ENCODE measurements around the gene MUC5B. TPM values are rescaled to one million over a fixed set of nuclear protein-coding genes. Genes with fewer than 3 reads are reported as not detected.

MUC5B gene
- total and polyA plus RNA-seq, 2 of the 13 experiments (the other 11 are each of a cell fraction or from before 2014, with no cell fraction given): 0.01 TPM; not detected in 1

DNA sequence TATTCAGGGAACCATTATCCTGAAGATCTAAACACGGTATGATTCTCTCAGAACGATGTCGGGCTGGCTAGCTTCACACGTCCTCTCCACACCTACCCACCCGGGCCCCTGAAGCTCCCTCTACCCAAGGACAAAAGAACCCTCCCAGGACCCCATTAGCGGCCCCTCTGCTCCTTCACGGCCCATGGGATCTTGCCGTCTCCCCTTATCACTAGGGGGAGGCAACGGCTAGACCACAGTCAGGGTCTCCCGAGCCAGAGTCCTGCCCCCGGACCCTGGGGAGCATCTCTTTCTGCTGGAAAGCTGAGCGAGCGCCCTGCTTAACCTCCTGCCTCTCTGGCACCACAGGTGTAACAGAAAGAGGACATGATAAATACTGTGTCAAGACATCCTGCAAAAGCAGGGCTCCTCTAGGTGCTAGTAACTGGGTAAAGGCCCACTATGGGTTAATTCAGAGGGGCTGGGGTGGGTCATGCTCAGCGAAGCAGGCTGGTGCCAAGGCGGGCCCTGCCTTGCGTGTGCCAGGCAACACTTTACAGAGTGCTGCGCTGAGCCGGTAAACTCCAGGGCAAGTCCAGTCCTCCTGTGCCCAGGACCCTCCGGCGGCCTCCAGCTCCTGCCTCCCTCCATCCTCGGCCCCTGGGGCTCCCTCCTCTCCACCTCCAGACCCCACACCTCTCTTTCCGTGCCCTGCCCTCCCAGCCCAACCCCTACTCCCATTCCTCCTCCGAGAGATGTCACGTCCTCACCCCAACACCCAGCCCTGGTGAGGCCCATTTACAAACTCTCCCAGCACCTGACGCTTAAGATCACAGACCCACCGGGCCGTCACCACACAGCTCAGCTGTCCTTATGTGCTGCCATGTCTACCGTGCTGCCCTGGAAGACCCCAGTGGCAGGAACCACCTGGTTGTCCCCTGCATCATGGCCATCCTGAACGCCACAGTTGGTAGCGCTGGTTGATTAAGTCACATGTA is 83.6 kb downstream of the MUC5B start:
- no peak overlapping the region for H2AFZ ChIP-seq (ENCODE audit: low read length)
- in situ Hi-C loops (cut with HindIII; ENCODE audit: extremely low pct_ligation_motif_present, low pct_unique_long_range_greater_than_20kb): no loop called here
- no peaks in the 10 kb centered on the region for H3K27me3 ChIP-seq (ENCODE audit: control insufficient read depth in 1 of 2, insufficient read depth in 2 of 2, low read length in 2 of 2)
- ChIA-PET POLR2A (interaction anchor here (2.2 kb wide), 1 partner anchor 27 kb away, joined by 15 read pairs; no protein-coding TSS in a partner anchor), CTCF (ENCODE audit: low intra/inter-chr PET ratio, low total read pairs) (no interaction called here)
- peak overlapping the region; percentile 83 for H3K4me2 ChIP-seq (ENCODE audit: low read depth, low read length)
- FAIRE-seq: no peak
- no peak for DNase-seq (ENCODE audit: low spot score)
- peak overlapping the region; percentile 53 to 69 (median 57); a peak in 4 of 6 replicates for H3K4me3 ChIP-seq (replicated peaks in 1 of 3; ENCODE audit: insufficient read depth in 1 of 3, low read depth in 2 of 3, low read length in 3 of 3)
- 81% methylated on average over 22 of the region's 30 CpGs for WGBS (ENCODE audit: low lambda C conversion rate)
- ATAC-seq: no peak
- intact Hi-C loops (cut with micrococcal nuclease; ENCODE audit: unreplicated experiment): loop anchor here (10.0 kb wide), 1 partner anchor 78 kb away; the partner anchor contains the start of gene BRSK2
- H4K20me1 ChIP-seq (ENCODE audit: insufficient read depth, low read length): no peaks in the 10 kb centered on the region
- H3K27ac ChIP-seq (ENCODE audit: extremely low read length, insufficient read depth, low read length): peak overlapping the region; percentile 95
- H3K36me3 ChIP-seq (replicated peaks in 1 of 2; ENCODE audit: control insufficient read depth in 1 of 2, insufficient read depth in 2 of 2, low read length in 2 of 2): peaks cover 3 to 8% of the 10 kb centered on the region in 2 experiments; a peak in 3 of 5 replicates
- TF ChIP-seq AGO2 (optimal IDR thresholded peaks at IDR 0.05; ENCODE audit: low read depth, low read length) (peak; percentile 23), MAF1 (CRISPR knock-in tag; IDR thresholded peaks at IDR 0.05; ENCODE audit: borderline replicate concordance) (no peak)
- H3K9me3 ChIP-seq (ENCODE audit: low read length): peaks cover under 1% of the 10 kb centered on the region; the same call in 1 of the 2 replicates
- peaks cover 84% of the 10 kb centered on the region for H3K4me1 ChIP-seq (ENCODE audit: insufficient read depth, low read length)
- H3K79me2 ChIP-seq (ENCODE audit: insufficient read depth, low read length): peaks cover 71% of the 10 kb centered on the region
- no TSS peak for BruUV-seq (replicated peaks)
- peak overlapping the region; percentile 63 for H3K9ac ChIP-seq (ENCODE audit: insufficient read depth, low read depth, low read length)

DNA sequence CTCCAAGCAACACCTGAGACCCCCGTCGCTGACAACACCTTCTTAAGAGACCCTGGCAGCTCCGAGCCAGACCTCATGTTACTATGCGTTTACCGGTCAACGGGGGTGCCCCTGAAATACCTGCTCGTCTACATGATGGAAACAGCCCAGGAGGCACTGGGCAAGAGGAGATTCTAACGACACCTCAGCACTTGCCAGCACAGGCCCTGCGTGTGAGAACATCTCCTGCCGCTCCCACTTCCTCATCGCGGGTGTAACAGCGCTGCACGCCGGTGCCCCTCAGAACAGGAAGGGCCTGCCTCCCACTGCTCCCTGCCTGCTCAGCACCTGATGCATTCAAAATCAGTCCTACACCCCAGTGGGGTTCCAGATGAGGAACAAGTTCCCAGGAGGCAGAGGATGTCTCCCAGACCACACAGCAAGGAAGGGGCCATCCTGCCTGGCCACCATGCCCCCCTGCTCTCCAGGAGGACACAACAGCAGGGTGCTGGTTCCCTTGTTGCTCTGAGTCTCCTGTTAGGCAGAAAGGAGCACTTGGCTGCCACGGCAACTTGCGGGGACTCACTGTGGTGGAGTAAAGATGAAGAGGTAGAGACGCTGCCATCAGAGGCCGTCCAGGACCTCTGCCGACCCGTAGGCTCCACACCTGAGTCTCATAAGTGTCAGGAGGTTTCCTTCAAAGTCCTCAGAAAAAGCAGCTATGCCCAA is 84.5 kb downstream of the MUC5B start:
- Histone ChIP-seq H3K9me3 (ENCODE audit: low read length) (peaks cover 9% of the 10 kb centered on the region), H3K36me3 (replicated peaks in 1 of 2; ENCODE audit: control insufficient read depth in 1 of 2, insufficient read depth in 2 of 2, low read length in 2 of 2) (peaks cover 3 to 8% of the 10 kb centered on the region in 2 experiments; a peak in 3 of 5 replicates), H3K27me3 (ENCODE audit: control insufficient read depth in 1 of 2, insufficient read depth in 2 of 2, low read length in 2 of 2) (no peaks in the 10 kb centered on the region), H3K4me1 (ENCODE audit: insufficient read depth, low read length) (peaks cover 76% of the 10 kb centered on the region), H3K4me2 (ENCODE audit: low read depth, low read length) (peak overlapping the region; percentile 83), H3K9ac (ENCODE audit: insufficient read depth, low read depth, low read length) (no peak overlapping the region), H3K79me2 (ENCODE audit: insufficient read depth, low read length) (peaks cover 63% of the 10 kb centered on the region), H2AFZ (ENCODE audit: low read length) (no peak overlapping the region), H3K27ac (ENCODE audit: extremely low read length, insufficient read depth, low read length) (peak overlapping the region; percentile 95), H4K20me1 (ENCODE audit: insufficient read depth, low read length) (no peaks in the 10 kb centered on the region), H3K4me3 (replicated peaks in 1 of 3; ENCODE audit: insufficient read depth in 1 of 3, low read depth in 2 of 3, low read length in 3 of 3) (peak overlapping the region in 1 of 3 experiments; percentile 69; a peak in 1 of 6 replicates)
- in situ Hi-C loops (cut with HindIII; ENCODE audit: extremely low pct_ligation_motif_present, low pct_unique_long_range_greater_than_20kb): no loop called here
- BruUV-seq (replicated peaks): no TSS peak
- intact Hi-C loops (cut with micrococcal nuclease; ENCODE audit: unreplicated experiment): loop anchor here (10.0 kb wide), 1 partner anchor 77 kb away; the partner anchor contains the start of gene BRSK2
- DNase-seq (ENCODE audit: low spot score) (no peak), ATAC-seq (no peak), FAIRE-seq (no peak)
- TF ChIP-seq, protein P1, sequence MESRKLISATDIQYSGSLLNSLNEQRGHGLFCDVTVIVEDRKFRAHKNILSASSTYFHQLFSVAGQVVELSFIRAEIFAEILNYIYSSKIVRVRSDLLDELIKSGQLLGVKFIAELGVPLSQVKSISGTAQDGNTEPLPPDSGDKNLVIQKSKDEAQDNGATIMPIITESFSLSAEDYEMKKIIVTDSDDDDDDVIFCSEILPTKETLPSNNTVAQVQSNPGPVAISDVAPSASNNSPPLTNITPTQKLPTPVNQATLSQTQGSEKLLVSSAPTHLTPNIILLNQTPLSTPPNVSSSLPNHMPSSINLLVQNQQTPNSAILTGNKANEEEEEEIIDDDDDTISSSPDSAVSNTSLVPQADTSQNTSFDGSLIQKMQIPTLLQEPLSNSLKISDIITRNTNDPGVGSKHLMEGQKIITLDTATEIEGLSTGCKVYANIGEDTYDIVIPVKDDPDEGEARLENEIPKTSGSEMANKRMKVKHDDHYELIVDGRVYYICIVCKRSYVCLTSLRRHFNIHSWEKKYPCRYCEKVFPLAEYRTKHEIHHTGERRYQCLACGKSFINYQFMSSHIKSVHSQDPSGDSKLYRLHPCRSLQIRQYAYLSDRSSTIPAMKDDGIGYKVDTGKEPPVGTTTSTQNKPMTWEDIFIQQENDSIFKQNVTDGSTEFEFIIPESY (CRISPR knock-in tag; IDR thresholded peaks at IDR 0.05): 0 out of 2 replicates have a peak, but pooled peaks have one; percentile 18
- TF ChIP-seq KLF9 (CRISPR knock-in tag; IDR thresholded peaks at IDR 0.05; ENCODE audit: low read depth) (no peak), ZNF737 (CRISPR knock-in tag; IDR thresholded peaks at IDR 0.05; ENCODE audit: borderline replicate concordance) (no peak), KLF16 (CRISPR knock-in tag; IDR thresholded peaks at IDR 0.05) (no peak)
- TF ChIP-seq, protein P2, sequence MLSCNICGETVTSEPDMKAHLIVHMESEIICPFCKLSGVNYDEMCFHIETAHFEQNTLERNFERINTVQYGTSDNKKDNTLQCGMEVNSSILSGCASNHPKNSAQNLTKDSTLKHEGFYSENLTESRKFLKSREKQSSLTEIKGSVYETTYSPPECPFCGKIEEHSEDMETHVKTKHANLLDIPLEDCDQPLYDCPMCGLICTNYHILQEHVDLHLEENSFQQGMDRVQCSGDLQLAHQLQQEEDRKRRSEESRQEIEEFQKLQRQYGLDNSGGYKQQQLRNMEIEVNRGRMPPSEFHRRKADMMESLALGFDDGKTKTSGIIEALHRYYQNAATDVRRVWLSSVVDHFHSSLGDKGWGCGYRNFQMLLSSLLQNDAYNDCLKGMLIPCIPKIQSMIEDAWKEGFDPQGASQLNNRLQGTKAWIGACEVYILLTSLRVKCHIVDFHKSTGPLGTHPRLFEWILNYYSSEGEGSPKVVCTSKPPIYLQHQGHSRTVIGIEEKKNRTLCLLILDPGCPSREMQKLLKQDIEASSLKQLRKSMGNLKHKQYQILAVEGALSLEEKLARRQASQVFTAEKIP (CRISPR knock-in tag; IDR thresholded peaks at IDR 0.05; ENCODE audit: borderline replicate concordance): no peak
- ChIA-PET POLR2A (no interaction called here), CTCF (ENCODE audit: low intra/inter-chr PET ratio, low total read pairs) (no interaction called here)
- 93% methylated on average over 13 of the region's 21 CpGs for WGBS (ENCODE audit: low lambda C conversion rate)

All from HepG2 (cell line).